GM04503 (cell line): ENCODE measurements around the gene SARS2.
"Not testable (repeated sequence)": the region's sequence is repeated elsewhere in the genome, so short reads cannot be mapped to it uniquely, and the experiment has no call there.

Experiments used
- DNase-seq: peaks from one replicate; pipeline ENCODE4 v3.0.0-alpha.2; 2012; ENCODE audit warnings: low read depth

The SARS2 gene

DNA sequence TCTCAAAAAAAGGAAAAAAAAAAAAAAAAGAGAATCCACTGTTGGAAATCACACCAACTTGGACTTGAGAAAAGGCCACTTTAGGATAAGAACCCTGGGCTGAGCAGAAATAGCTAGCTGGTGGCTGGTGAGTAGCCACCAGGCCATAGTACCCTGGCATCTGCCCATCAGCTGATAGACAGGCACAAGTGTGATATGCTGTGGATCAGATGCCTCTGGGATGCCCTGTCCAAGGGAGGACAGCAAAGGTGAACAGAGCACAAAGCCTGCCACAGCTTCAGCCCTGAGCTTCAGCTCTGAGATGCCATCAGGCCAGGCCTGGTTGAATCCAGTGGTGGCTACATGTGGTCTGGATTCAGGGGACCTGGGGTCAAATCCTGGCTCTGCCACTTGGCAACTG is 39.9 kb downstream of the SARS2 start:
- no peak for DNase-seq

DNA sequence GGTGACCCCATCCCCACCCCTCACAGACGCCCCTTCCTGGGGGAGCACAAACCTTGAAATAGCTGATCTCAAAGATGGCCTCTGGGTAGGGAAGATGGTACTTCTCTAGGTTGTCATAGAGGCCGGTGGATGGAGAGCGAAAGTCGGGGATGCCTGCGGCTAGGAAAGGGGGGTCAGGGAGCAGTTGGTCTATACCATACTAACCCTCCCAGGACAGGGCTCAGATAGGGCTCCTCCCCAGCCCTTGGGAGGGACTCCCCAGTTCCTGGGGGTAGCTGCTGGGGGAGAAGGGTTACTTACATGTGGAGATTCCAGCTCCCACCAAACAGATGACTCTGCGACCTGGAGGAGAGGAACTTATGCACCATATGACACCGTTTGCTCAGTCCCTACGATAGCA is 40.8 kb downstream of the SARS2 start:
- no peak for DNase-seq

DNA sequence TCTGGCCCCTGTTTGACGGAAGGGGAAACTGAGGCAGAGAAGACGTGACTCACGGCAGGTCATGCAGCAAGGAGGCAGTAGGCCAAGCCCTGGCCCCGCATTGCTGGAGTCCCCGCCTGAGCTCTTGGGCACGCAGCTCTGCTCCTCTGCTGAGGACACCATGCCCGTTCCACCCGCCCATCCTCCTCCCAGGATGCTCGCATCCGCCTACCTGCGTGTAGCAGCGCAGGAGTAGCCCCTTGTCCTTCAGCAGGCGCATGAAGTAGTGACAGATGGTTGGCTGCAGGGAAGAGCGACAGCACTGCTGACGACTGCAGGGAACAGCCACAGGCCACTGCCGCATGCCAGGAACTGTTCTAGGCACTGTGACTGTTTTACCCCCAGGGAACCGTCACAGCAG is 41.7 kb downstream of the SARS2 start:
- DNase-seq = no peak

DNA sequence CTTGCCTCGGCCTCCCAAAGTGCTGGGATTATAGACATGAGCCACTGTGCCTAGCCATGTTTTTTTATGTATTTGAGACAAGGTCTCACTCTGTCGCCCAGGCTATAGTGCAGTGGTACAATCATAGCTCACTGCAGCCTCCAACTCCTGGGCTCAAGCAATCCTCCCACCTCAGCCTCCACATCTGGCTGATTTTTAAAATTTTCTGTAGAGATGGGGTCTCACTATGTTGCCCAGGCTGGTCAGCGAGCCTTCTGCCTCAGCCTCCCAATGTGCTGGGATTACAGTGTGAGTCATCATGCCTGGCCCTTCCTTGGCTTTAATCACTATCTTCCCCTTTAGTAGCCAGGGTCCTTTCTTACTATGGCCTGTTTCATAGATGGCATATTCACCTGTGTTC is 45.9 kb downstream of the SARS2 start:
- DNase-seq = not testable (repeated sequence)

DNA sequence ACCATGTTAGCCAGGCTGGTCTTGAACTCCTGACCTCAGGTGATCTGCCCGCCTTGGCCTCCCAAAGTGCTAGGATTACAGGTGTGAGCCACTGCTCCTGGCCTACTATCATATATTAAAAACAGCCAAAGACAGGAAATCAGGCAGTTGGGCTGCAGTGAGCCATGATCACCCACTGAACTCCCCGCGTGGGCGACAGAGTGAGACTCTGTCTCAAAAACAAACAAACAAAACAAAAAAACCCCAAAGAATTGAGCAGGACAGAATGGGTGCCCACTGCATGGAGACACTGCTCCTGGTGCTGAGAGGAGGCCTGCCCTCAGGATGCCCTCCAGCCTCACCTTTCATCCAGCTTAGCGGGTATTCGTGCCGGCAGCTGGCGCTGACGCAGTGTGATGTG is 47.3 kb downstream of the SARS2 start:
- DNase-seq = no peak

DNA sequence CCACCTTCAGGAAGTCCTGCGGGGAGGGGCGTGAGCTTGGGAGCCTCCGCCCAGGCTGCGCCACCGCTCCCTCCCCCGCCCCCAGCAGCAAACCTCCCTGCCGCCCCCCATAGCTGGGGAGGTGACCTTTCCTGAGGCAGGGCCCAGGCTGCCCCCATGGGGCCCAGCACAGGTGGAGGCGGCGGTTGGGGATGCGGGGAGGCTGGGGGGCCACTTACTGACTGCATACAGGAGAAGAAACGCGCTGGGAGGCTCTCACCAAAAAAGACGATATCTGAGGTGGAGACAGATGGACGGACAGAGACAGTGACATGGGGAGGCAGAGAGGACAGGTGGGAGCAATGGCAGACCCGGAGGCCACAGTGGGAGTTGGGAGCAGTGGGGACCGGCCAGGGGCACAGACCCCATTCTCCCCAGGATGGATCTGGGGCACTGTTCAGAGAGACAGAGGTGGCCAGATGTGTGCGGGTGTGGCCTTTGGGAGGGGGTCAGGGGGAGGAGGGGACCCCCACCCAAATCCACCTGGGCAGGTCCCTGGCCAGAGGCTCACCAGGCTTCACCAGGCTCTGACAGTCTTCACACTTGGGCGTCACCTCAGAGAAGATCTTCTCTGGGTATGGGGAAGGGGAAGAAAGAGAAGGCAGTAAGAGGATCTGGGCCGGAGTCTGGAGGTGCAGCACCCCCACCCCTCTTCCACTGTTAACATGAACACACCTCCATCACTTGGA is 49.5 kb downstream of the SARS2 start:
- no peak for DNase-seq

DNA sequence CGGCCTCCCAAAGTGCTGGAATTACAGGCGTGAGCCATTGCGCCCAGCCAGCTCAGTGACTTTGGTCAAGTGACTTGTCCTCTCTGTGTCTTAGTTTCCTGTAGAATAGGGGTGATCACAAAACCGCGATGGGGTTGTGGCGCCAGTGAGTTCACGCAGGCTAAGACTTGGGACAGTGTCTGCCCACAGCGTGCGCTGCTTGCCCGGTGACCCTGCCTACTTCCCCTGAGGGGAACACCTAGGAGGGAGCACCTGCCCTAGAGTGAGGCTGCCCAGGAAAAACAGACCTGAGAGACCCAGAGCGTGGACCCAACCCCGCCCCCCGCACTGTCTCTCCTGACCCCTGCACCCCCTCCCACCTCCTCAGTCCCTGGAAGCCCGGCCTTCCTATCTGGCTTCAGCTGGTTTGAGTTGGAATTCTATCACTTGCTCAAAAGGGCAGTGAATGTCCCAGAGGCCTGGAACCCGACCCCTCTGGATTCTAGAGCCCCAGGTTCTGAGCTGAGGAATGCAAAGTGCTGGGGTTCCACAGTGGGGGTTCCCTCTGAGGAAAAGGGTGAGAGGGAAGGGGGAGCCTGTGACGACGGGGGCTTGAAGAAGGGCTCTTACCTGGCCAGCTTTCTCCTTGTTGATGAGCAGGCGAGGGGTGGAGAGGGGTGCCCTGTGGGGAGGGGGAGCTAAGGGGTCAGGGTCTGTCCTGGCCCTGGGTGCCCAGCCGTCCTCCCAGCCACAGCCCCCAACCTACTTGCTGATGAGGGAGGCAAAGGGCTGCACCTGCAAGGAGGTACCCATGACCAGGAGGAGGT is 50.3 kb downstream of the SARS2 start:
- no peak for DNase-seq

DNA sequence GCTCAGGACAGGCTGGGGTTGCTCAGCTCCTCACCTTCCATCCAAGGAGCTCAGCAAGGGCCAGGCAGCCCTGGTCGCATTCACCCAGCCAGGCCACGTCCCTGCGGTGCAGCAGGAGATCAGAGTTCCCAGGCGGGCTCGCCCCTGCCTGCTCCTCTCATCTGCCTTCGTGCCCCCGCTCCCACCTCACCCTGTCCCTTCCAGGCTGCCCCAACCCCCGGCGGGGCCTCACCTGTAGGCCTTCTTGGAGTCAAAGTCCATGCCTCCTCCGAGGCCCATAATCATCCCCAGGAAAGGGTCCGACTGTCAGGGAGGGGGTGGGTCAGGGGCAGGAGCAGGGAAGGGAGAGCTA is 51.2 kb downstream of the SARS2 start:
- DNase-seq = no peak

DNA sequence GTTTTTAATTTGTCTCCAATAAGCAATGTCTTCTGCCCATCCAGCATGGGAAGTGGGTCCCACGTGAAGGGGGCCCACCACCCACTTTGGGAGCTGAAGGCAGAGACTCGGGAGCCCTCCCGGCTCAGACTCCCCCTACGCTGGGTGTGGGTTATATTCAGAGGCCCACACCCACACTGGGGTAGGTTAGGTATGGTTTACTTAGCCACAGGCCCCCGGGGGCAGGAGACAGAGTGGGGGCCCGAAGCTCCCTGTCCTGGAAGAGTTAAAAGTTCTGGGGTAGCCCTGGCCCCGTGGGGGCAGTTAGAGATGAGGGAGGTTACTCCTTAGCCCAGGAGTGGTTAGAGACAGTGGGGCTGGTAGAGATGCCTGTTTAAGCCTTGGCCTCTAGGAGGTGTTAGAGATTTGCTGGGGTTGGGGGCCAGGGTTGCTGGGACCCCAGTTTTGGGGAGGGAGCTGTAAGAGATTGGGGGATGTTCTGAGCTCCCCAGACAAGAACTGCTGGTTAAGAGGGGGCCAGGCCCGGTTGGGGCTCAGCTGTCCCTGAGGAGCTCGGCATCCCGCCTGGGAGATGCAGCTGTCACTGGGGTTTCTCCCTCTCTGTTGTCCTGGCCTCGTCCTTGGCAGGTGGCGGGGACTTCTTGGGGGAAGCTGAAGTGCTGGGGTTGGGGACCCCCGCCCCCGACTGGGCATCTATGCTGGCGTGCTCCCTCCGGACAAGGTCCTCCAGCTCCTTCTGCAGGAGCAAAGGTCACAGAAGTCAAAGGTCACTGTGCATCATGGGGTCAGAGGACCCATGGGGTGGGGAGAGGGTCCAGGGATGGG is 51.8 kb downstream of the SARS2 start:
- DNase-seq = no peak

DNA sequence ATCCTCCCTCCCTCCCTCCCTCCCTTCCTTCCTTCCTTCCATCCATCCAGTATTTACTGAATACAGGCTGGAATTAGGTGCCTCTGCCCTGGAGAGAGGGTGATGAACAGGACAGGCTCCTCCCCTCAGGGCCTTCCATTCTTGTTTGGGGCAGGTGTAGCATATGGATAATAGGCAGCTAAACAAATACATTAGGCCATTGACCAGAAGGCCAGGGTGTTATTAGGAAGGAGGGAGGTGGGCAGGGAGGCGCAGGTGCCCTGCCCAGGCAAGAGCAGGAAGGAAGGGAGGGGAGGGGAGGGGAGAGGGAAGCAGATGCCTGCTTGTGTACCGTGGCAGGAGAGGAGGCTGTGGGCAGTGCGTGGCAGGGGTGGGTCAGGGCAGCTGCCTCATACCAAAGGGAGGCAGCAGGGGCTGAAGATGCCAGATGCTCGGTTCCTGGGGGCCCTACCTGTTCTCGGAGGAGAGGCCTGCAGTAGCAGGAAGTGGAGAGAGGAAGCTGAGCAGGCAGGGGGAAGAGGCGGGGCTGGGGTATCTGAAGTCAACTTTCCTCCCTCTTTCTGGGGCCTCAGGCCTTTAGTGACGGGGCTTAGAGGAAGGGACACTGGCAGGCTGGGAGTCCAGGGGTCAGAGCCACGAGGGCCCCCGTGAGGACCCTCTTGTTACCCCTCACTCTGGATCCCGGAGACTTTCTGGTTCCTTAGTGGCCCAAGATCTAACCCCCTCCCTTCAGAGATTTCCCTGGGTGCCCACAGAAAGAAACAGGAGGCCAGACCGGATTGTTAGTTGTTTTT is 52.6 kb downstream of the SARS2 start, which contains the start of gene RINL:
TSS of gene RINL (minus strand) at position 495 of the 794 bp plus-strand sequence. CDS start 1,533 bp downstream, outside the sequence.
- DNase-seq = no peak

DNA sequence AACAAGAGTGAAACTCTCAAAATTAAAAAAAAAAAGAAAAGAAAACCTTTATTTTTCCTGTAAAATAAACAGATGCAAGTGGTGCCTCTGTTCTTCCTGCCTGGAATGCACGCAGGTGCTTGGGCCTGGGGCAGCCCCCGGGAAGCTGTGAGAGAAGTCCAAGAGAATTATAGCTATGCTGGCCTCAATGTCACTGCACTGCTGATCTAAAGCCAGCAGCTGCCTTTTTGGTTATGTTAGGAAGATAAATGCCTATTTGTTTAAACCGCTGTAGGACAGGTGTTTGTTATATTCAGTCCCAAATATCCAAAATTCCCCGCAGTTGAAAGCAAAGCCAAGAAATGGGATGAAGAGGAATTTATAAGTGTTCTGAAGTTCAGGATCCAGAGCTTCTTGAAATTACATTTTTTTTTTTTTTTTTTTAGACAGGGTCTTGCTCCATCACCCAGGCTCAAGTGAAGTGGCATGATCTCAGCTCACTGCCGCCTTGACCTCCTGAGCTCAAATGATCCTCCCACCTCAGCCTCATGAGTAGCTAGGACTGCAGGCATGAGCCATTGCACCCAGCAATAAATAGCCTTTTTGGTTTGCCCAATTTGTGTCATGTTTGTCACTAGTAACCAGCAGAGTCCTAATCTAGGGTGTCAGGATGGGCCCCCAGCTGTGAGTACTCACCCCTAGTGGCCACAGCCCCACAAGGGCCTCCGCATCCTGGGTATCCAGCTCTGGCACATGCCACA is 54.7 kb downstream of the SARS2 start:
- no peak for DNase-seq

DNA sequence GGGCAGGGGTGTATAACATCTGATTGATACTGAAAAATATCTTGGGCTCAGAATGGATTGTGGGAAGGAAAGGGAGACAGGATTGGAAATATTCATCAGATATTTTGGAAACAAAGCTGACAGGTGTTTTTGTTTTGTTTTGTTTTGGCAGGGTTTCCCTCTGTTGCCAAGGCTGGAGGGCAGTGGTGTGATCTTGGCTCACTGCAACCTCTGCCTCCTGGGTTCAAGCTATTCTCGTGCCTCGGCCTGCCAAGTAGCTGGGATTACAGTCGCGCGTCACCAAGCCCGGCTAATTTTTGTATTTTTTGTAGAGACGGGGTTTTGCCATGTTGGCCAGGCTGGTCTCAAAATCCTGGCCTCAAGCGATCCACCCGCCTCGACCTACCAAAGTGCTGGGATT is 57.2 kb downstream of the SARS2 start:
- not testable (repeated sequence) for DNase-seq

DNA sequence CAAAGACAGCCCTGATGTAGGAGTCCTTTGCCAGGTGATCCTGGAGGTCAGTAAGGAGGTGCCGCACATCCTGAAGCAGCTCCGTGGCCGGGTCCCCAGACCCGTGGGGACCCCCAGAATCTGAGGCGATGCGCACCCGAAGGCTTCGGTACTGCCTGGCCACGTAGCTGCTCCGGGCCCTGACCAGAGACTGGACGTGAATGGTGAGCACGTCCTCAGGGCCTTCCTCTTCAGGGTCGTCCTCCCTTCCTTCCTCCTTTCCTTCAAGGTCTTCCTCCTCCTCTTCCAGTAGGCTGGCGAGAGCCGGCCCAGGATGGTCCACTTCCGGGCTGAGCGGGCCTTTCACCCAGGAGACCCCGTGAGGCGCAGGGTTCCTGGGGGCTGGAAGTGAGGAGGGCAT is 60.0 kb downstream of the SARS2 start:
- DNase-seq = no peak

DNA sequence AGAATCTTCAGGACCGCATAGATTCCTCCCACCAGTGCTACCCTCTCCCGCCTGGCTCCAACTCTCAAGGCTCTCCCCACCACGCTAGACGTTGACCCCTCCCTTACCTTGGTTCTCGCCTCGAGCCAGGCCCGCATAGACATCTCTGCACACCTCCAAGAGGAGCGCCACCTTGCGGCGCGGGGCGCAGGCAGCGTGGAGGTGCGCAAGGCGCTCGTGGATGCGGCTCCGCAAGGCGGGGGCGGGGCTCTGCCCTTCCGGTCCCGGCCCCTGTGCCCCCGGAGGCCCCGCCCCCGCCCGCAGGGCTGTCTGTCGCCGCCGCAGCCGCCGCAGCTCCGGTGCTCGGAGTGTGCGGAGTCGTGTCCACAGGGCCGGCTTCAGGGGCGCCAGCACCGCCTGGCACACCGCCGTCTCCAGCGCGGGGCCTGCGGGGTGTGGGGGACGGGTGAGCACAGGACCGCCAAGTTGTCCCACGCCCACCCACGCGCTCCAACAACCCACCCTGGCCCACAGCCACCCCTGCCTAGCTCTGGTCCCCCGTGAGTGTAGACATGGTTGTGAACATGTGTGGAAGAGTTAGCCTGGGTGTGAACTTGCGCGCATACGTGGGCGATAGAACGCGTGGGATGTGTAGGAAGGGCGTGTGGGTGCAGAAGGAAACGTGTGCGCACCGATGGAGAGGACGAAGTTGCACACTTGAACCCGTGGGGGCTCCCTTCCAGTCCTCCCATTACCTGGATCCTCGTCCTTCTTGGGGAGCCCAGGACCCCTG is 60.5 kb downstream of the SARS2 start:
- DNase-seq = no peak

DNA sequence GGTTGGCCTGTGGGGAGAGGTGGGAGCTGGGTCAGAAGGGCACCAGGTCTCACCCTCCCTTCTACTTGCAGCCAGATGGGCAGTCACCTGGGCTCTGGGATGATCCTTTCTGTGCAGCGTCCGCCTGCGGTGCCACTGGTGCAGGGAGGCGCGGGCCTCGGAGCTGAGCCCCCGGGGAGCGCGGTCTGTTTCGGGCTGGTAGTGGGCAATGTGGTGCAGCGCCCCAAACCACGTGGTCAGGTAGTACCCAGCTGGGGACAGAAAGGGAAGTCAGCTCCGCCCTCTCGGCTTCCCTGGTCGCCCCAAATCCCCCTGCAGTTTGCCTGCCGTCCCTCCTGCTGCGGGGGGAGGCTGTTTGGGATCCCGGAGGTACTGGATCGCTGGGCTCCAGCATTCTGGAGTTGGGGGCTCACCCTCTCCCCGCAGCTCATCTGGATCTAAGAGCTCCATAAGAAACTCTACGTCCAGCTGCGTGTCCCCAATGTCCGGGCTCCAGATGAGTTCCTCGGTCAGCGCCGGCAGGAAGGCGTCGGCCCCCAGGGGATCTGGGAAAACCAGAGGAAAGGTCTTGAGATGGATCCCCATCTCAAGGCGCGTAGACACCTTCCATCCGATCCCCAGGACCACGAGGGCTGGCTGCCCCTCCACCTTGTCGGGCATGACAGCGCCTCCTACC is 61.3 kb downstream of the SARS2 start:
- no peak for DNase-seq

DNA sequence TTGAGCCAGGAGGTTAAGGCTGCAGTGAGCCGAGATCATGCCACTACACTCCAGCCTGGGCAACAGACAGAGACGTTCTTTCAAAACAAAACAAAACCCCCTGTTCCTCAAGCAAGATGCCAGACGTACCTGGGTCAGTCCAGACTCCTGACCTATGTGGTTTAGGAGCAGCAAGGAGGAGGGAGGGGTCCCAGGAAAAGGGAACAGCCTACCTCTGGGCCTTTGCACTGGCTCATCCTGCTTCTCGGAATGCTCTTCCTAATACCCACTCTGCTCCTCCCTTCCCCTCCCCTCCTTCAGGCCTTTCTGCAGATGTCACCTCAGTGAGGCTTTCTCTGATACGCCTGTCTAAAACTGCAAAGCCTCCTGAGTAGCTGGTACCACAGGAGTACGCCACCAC is 62.0 kb downstream of the SARS2 start:
- DNase-seq = no peak

DNA sequence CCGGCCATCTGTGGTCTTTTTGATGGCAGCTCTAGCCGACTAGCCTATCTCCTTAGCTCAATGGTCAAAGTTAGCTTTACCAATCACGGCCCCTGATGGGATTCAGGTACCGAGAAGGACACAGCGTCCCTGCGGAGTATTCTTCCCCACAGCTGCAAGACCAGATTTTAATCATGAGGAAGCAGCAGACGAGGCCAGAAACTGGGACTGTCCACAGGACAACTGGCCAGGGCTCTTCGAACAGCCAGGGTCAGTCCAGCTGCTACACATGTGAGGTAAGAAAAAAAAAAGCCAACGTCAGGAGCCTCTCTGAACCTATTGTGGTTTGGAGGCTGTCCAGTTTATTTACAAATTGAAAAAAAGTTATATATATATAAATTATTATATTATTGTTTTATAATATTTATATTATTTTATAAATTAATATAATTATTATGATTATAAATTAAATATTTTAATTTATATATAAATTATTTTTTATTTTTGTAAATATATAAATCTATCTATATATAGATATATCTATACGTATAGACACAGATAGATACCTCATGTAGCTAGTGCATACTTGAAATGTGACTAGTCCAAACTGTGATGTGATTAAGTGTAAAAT is 63.3 kb downstream of the SARS2 start:
- DNase-seq = no peak
